ENCODE measurements around the gene KIFC3.

DNA sequence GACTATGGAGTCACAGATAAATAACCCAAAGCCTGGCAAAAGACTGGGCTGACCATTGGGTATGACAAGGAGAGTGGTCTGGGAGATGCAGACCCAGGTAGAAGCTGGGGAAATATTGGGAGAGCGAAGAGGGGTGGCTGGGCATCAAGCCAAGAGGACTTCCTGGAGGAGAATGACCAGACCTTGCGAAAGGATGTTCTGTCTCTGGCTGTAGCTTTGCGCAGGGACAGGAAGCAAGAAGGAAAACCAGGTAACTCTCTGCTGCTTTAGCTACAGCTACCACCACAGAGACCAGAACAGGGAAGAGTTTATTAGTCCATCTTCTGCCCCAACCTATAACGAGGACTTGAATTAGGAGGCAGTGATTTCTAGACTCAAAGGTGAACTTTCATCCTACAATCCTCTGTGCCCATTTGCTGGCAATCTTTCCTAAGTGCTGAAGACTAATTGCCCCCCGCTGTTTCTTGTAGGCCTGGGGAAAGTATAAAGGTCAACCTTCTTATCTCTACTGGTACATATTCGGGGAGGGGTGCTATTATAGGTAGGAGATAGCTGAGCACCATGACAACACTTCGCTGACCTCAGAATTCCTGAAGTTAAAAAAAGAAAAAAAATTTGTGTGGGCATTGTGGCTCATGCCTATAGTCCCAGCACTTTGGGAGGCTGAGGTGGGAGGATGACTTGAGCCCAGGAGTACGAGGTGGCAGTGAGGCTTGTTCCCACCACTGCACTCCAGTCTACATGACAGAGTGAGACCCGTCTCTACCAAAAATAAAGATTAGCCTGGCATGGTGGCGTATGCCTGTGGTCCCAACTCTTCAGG is 19.1 kb upstream of the KIFC3 start:
- TF ChIP-seq, protein P1, sequence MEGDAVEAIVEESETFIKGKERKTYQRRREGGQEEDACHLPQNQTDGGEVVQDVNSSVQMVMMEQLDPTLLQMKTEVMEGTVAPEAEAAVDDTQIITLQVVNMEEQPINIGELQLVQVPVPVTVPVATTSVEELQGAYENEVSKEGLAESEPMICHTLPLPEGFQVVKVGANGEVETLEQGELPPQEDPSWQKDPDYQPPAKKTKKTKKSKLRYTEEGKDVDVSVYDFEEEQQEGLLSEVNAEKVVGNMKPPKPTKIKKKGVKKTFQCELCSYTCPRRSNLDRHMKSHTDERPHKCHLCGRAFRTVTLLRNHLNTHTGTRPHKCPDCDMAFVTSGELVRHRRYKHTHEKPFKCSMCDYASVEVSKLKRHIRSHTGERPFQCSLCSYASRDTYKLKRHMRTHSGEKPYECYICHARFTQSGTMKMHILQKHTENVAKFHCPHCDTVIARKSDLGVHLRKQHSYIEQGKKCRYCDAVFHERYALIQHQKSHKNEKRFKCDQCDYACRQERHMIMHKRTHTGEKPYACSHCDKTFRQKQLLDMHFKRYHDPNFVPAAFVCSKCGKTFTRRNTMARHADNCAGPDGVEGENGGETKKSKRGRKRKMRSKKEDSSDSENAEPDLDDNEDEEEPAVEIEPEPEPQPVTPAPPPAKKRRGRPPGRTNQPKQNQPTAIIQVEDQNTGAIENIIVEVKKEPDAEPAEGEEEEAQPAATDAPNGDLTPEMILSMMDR (IDR thresholded peaks at IDR 0.05): no peak
- TF ChIP-seq POLR2A (IDR thresholded peaks at IDR 0.05): no peak
